Measurements from ENCODE around the gene TGM1.
"Not testable (repeated sequence)": the region's sequence is repeated elsewhere in the genome, so short reads cannot be mapped to it uniquely, and the experiment has no call there.

The TGM1 gene

GRCh38 chr14:24251880-24252288, 11.1 kb downstream of the TGM1 start:
- DNase-seq (ENCODE audit: insufficient read length, low spot score) (no peak), FAIRE-seq (no peak)
- TF ChIP-seq PAX5 (IDR thresholded peaks at IDR 0.05; ENCODE audit: insufficient read depth, low read length, severe bottlenecking) = no peak

GRCh38 chr14:24250354-24250753, 12.6 kb downstream of the TGM1 start:
- DNase-seq (ENCODE audit: insufficient read length, low spot score) (no peak), FAIRE-seq (peak; percentile 9)
- TF ChIP-seq TAF1 (IDR thresholded peaks at IDR 0.05; ENCODE audit: low read depth, low read length) (no peak), SPI1 (IDR thresholded peaks at IDR 0.05; ENCODE audit: low read depth, low read length) (no peak)

GRCh38 chr14:24249230-24250021, 13.6 kb downstream of the TGM1 start:
- no peak for DNase-seq (ENCODE audit: insufficient read length, low spot score)
- FAIRE-seq = no peak
- TF ChIP-seq SPI1 (IDR thresholded peaks at IDR 0.05; ENCODE audit: low read depth, low read length) (no peak), PAX5 (IDR thresholded peaks at IDR 0.05; ENCODE audit: insufficient read depth, low read length, severe bottlenecking) (no peak), POLR2A (IDR thresholded peaks at IDR 0.05; ENCODE audit: low read depth, low read length) (no peak), POU2F2 (IDR thresholded peaks at IDR 0.05; ENCODE audit: low read depth, low read length) (no peak), POLR2AphosphoS5 (IDR thresholded peaks at IDR 0.05; ENCODE audit: low read depth, low read length) (no peak), TAF1 (IDR thresholded peaks at IDR 0.05; ENCODE audit: low read depth, low read length) (no peak)

GRCh38 chr14:24247422-24247821, 15.6 kb downstream of the TGM1 start:
- FAIRE-seq (no peak), DNase-seq (ENCODE audit: insufficient read length, low spot score) (no peak)
- TF ChIP-seq SPI1 (IDR thresholded peaks at IDR 0.05; ENCODE audit: low read depth, low read length) (no peak), POLR2A (IDR thresholded peaks at IDR 0.05; ENCODE audit: low read depth, low read length) (no peak), POU2F2 (IDR thresholded peaks at IDR 0.05; ENCODE audit: low read depth, low read length) (no peak), TAF1 (IDR thresholded peaks at IDR 0.05; ENCODE audit: low read depth, low read length) (no peak)

- FAIRE-seq (peak; percentile 38), DNase-seq (ENCODE audit: insufficient read length, low spot score) (peak; percentile 52)
- TF ChIP-seq SPI1 (IDR thresholded peaks at IDR 0.05; ENCODE audit: low read depth, low read length) (no peak), POLR2A (IDR thresholded peaks at IDR 0.05; ENCODE audit: low read depth, low read length) (no peak), TAF1 (IDR thresholded peaks at IDR 0.05; ENCODE audit: low read depth, low read length) (no peak), PAX5 (IDR thresholded peaks at IDR 0.05; ENCODE audit: insufficient read depth, low read length, severe bottlenecking) (no peak)
Measured at GRCh38 chr14:24246765-24247212, 16.2 kb downstream of the TGM1 start.

- not testable (repeated sequence) for DNase-seq (ENCODE audit: insufficient read length, low spot score); FAIRE-seq
Measured at GRCh38 chr14:24245350-24245749, 17.6 kb downstream of the TGM1 start.

GRCh38 chr14:24243336-24243836, 19.6 kb downstream of the TGM1 start:
- TF ChIP-seq TAF1 (IDR thresholded peaks at IDR 0.05; ENCODE audit: low read depth, low read length) (no peak), POLR2A (IDR thresholded peaks at IDR 0.05; ENCODE audit: low read depth, low read length) (no peak), PAX5 (IDR thresholded peaks at IDR 0.05; ENCODE audit: insufficient read depth, low read length, severe bottlenecking) (no peak), SPI1 (IDR thresholded peaks at IDR 0.05; ENCODE audit: low read depth, low read length) (no peak), POLR2AphosphoS5 (IDR thresholded peaks at IDR 0.05; ENCODE audit: low read depth, low read length) (no peak), POU2F2 (IDR thresholded peaks at IDR 0.05; ENCODE audit: low read depth, low read length) (no peak)
- DNase-seq (ENCODE audit: insufficient read length, low spot score) (no peak), FAIRE-seq (no peak)

GRCh38 chr14:24241829-24242443, 21.0 kb downstream of the TGM1 start:
- DNase-seq (ENCODE audit: insufficient read length, low spot score) = peak; percentile 95
- TF ChIP-seq POLR2AphosphoS5 (IDR thresholded peaks at IDR 0.05; ENCODE audit: low read depth, low read length) = no peak
- peak; percentile 45 for TF ChIP-seq PAX5 (IDR thresholded peaks at IDR 0.05; ENCODE audit: insufficient read depth, low read length, severe bottlenecking)
- FAIRE-seq = no peak

GRCh38 chr14:24240110-24240918, 22.7 kb downstream of the TGM1 start:
- no peak for FAIRE-seq
- DNase-seq (ENCODE audit: insufficient read length, low spot score) = no peak
- TF ChIP-seq POU2F2 (IDR thresholded peaks at IDR 0.05; ENCODE audit: low read depth, low read length) (no peak), SPI1 (IDR thresholded peaks at IDR 0.05; ENCODE audit: low read depth, low read length) (no peak), POLR2A (IDR thresholded peaks at IDR 0.05; ENCODE audit: low read depth, low read length) (no peak), TAF1 (IDR thresholded peaks at IDR 0.05; ENCODE audit: low read depth, low read length) (no peak), POLR2AphosphoS5 (IDR thresholded peaks at IDR 0.05; ENCODE audit: low read depth, low read length) (no peak), PAX5 (IDR thresholded peaks at IDR 0.05; ENCODE audit: insufficient read depth, low read length, severe bottlenecking) (no peak)

GRCh38 chr14:24238527-24239037, 24.4 kb downstream of the TGM1 start:
- DNase-seq (ENCODE audit: insufficient read length, low spot score) (no peak), FAIRE-seq (no peak)
- TF ChIP-seq POLR2AphosphoS5 (IDR thresholded peaks at IDR 0.05; ENCODE audit: low read depth, low read length) (peak; percentile 41; the same call in 1 of the 2 replicates), TAF1 (IDR thresholded peaks at IDR 0.05; ENCODE audit: low read depth, low read length) (no peak), POU2F2 (IDR thresholded peaks at IDR 0.05; ENCODE audit: low read depth, low read length) (no peak), SPI1 (IDR thresholded peaks at IDR 0.05; ENCODE audit: low read depth, low read length) (no peak), POLR2A (IDR thresholded peaks at IDR 0.05; ENCODE audit: low read depth, low read length) (peak; percentile 39; the same call in 1 of the 2 replicates), PAX5 (IDR thresholded peaks at IDR 0.05; ENCODE audit: insufficient read depth, low read length, severe bottlenecking) (no peak)

All from GM12891 (cell line).